ENCODE results near the gene LINS1.
"Not testable (repeated sequence)": the region's sequence is repeated elsewhere in the genome, so short reads cannot be mapped to it uniquely, and the experiment has no call there.

Gene LINS1

DNA sequence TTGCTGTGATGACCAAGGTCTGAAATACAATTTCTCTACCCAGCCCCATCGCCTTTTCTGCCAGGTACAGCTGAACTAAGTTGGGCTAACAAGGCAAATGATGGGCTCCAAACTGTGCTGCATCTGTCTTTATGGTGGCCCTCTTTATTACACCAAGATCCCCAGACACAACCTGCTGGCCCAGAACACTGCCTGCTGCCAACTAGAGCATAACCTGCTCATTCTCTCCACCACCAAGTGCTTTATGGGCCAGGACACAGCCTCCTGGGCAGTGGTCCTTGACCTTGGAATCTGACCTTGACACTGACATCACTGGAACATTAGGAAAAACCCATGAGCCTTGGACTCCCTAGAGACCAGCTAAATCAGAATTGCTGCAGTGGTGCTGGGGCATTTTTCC lies 3.3 kb downstream of the LINS1 start:
- DNase-seq, result no peak

DNA sequence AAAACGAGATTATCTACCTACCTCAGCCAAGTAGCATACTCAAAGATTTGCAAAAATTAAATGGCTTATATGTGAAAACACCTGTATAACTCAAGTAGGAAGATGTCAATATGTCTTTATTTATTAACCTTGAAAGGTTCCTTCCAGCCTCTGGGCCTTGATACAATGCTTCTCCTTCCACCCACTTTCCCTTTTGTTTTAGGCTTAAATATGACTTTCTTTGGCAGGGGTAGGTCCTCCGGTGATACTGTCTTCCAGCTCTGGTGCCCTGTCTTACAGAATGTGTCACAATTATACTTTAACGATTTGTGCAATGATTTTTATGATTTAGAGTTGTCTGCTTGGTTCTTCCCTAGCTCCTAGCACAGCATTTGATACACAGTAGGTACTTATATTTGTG lies 4.1 kb downstream of the LINS1 start:
- DNase-seq, result no peak

DNA sequence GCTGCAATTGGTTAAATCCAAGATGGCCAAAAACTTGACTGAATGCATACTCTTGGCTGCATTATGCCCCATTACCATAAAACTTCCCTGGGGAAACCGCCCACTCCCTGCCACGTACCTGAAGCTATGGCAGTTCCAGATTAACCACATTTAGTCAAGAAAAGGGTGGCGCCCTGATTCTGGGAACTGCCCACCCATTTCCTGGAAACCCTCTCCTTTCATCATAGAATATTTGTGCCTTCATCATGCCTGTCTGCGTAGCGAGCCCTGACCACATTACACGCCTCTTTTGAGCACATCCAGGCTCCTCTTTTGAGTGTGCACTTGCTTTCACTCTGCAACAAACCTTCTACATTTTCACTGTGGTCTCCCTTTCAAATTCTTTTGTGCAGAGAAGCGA lies 5.2 kb downstream of the LINS1 start:
- peak; percentile 97 for DNase-seq

- DNase-seq, result no peak
Observed at GRCh38 chr15:100595964-100596363, 6.0 kb downstream of the LINS1 start.

DNA sequence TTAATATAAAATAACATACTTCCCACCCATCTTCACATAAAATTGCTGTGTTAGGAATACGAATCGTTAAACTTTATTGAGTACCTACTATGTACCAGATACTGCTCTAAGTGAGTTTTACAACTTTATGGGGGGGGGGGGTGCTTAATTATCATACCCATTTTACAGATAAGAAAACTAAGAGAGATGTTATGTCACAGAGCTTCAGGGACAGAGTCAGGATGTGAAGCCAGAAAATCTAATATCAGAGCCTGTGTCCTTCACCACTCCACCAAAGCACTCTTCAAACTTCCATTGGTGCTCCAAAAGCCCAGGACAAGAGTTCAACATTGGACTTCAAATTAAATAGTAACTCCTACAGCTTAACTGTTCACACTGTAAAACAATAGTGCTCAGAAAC lies 8.6 kb downstream of the LINS1 start:
- no peak for DNase-seq

GRCh38 chr15:100592898-100593297 lies 9.1 kb downstream of the LINS1 start:
- DNase-seq, result no peak

GRCh38 chr15:100591835-100592234 lies 10.1 kb downstream of the LINS1 start:
- DNase-seq, result no peak

GRCh38 chr15:100591163-100591562 lies 10.8 kb downstream of the LINS1 start:
- DNase-seq, result not testable (repeated sequence)

- peak; percentile 32 for DNase-seq
Observed at GRCh38 chr15:100588638-100589242, 13.2 kb downstream of the LINS1 start.

DNA sequence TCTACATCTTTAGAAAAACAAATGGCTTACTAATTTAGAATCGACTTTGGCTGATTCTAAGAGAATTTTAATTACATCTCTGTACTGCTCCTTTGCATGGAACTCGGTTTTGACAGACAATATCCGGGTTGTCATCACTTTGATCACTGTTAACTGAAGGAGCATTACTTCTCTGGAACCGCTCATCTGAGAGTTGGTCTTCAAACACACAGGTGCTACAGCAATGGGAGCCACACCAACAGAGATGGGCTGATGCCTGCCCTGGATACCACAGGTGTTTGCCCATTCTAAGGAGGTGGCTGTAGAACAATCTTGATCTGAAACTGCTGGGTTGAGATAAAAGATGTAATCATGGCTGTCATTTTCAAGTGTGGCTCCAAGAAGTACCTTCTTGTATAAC lies 21.6 kb downstream of the LINS1 start:
- no peak for DNase-seq

GRCh38 chr15:100573526-100573925 lies 28.5 kb downstream of the LINS1 start:
- DNase-seq, result no peak

DNA sequence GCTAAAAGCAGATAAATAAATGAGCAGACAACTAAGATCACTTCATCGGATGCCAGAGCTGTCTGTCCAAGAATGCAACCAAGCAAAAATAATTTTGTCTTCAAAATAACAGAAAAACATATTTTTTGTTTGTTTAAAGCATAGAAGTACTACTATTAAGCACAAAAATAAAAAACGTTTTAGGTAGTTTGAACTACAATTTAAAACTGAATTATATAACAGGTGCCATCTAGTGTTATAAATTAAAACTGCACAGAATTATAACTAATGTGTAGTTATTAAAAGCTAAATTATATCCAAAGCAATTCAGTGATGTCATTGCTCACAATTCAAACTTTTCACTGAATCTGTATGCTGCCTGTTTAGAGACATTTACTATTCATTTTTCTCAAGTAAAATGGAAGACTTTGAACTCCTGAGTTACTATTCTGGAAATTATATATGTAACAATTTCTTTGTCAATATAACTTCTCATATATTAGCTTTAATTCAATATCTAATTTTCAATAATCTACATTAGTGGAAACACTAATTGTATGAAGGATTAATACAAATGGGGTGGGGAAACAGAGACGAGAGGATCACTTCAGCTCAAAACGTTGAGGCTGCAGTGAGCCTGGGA lies 29.5 kb downstream of the LINS1 start:
- peak; percentile 44 for DNase-seq

- DNase-seq, result no peak
Observed at GRCh38 chr15:100571592-100572167, 30.3 kb downstream of the LINS1 start.

DNA sequence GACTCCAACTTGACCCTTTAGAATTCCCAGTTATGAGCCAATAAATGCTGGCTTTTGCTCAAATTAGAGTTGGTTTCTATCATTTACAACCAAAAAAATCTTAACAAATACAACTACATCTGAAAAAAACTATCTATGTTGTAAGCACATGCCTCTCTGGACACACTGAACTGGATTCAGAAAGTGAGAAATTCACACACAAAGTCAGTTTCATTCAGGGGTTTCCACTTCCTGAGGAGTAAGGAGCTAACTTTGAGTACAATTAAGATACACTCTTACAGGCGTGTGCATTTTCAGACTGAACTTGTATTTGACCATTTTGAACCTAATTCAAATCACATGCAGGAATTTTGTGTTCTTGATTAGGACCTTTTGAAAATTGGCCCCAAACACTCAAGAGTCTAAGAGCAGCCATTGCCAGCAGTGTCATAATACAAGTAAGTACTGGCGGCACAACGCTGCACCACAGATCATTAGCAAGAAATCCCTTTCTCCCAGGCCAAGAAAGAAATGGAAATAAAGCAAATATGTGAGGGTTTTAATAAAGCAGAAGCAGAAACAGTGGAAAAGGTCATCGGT lies 31.2 kb downstream of the LINS1 start:
- DNase-seq, result no peak

DNA sequence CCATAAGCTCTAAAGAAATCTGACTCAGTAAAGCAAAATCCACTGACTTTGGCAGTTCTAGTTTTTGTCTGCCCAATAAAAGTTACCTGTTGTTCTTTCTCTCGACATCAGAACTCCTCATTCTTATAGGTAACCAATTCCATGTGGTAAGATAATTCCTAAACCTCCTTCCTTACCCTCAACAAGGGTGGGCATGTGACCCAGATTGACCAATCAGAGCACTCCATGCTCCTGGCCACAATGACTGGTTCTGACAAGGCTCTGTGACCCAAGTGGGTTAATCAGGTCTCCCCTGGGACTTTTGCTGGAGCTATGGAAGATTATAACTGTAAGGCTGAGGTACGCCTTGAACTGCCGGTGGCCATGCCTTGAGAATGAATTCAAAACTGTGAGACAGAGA lies 31.7 kb downstream of the LINS1 start:
- no peak for DNase-seq

DNA sequence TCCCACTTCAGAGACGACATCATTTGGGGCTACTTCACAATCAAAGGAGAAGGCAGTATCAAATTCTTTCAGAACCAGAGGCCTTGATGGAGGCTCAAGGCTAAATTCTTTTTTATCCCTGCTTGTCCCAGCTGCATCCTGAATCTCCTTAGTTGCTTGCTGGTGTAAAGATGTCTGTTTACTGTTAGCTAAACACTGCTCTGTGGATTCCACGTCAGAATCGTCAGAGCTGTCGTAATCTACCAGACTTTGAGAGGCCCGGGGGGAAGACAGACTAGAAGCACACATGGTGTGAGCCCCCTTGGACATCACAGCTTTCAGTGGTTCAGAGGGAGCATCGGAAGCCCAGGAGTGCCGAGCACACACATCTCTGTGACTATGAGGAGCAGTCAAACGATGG lies 32.6 kb downstream of the LINS1 start:
- DNase-seq, result no peak

DNA sequence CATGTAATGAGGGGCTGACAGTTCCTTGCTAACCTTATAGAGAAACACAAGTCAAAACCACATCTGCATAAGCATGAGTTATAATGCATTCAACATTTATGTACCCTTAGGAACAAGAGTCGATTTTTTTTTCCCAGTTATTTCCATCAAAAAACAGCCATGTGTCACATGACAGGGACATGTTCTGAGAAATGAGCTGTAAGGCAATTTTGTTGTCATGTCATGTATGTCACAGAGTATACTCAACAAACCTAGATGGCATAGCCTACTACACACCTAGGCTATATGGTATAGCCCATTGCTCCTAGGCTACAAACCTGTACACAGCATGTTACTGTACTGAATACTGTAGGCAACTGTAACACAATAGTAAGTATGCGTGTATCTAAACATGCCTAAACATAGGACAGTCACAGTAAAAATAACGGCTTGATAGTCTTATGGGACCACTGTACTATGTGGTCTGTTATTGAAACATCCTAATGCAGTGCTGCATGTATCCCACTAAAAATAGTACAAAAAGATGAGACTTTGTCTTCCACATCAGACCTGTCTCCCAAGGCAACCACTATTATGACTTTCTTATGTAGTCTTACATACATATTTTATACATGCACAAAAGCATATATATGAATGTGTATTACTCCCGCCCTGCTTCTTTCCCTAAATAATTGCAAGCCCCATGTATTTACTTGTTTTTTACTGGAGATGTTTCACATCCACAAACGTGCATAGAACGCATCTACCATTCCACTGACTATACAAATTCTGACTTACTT lies 34.9 kb downstream of the LINS1 start:
- DNase-seq, result no peak

DNA sequence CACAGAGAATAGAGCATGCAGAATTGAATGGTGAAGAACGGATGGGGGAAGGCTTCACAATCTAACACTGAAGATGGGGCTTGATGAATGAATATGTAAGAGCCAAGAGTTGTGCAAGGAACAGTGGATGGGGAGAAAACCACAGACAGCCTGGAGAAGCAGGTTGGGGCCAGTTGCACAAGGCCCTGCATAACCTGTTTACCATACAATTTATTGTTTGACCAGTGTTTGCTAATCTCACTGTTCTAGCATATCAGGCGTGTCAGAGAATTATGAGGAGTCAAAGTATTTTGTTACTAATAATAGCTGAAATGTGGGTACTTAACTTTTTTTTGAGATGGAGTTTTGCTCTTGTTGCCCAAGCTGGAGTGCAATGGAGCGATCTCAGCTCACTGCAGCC lies 36.4 kb downstream of the LINS1 start:
- DNase-seq, result no peak

- no peak for DNase-seq
Observed at GRCh38 chr15:100560323-100560722, 41.7 kb downstream of the LINS1 start.

- DNase-seq, result no peak
Observed at GRCh38 chr15:100559330-100559729, 42.7 kb downstream of the LINS1 start.

- DNase-seq, result no peak
Observed at GRCh38 chr15:100558771-100559254, 43.2 kb downstream of the LINS1 start.

- no peak for DNase-seq
Observed at GRCh38 chr15:100553468-100553867, 48.5 kb downstream of the LINS1 start.

- no peak for DNase-seq
Observed at GRCh38 chr15:100547961-100548360, 54.0 kb downstream of the LINS1 start.

All from hematopoietic multipotent progenitor cell treated with erythropoietin and hydrocortisone succinate and interleukin-3 and kit ligand, for 8 days (in vitro differentiated cells).